GM19452 (cell line): ENCODE results near the gene EMC9.

Experiments
- ATAC-seq: cut with Tn5 transposase; IDR thresholded peaks from one replicate; pipeline ENCODE4 v1.9.1; 2021; ENCODE audit not compliant: unreplicated experiment

The EMC9 gene

DNA sequence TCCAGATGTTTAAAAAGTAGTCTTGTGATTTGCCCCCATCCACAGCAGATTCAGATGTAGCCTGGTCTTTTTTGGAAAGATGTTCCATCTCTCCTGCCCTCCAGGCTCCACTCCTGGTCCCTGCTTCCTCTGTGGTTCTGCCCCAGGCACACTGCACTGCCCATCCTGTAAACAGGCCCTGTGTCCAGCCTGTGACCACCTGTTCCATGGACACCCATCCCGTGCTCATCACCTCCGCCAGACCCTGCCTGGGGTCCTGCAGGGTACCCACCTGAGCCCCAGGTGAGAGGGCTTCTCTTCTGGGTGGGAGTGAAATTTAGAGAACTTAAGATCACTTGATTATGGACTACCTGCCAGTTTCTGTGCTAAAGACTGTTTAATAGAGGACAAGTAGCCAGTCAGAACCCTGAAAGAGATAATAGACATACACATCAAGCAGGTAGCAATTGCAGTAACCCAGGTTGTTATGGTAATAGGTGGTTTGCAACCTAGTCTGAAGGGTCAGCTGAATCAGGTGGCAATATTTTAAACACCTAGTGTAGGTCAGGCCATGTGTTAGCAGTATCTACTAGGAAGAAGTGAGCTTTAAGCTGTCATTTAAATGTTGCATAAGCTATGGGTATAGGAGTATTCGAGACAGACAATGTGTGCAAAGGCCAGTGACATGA lies 8.0 kb upstream of the EMC9 start:
- no peak for ATAC-seq

DNA sequence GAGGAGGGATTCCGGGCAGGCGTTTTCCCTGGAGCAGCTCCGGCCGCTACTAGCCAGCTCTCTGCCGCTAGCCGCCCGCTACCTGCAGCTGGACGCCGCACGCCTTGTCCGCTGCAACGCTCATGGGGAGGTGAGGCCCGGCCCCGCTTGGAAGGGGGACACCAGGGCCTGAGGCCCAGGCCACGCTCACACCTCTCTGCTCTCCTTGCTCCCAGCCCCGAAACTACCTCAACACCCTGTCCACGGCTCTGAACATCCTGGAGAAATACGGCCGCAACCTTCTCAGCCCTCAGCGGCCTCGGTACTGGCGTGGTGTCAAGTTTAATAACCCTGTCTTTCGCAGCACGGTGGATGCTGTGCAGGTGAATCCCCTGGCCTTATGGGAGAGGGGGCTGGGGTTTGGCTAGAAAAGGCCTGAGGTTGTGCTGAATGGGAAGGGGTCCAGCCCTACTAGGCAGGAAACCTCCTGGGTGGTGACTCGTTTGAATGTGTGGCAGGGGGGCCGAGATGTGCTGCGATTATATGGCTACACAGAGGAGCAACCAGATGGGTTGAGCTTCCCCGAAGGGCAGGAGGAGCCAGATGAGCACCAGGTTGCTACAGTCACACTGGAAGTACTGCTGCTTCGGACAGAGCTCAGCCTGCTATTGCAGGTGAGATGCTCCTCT lies 6.5 kb upstream of the EMC9 start:
- no peak for ATAC-seq

- peak; percentile 78 for ATAC-seq
These were observed 5.8 kb upstream of the EMC9 start, which contains the start of gene RNF31 for GRCh38 chr14:24146978-24147760. Gene RNF31, plus strand, starts transcription at chr14:24147498. Its CDS starts 201 bp downstream, at chr14:24147699.

DNA sequence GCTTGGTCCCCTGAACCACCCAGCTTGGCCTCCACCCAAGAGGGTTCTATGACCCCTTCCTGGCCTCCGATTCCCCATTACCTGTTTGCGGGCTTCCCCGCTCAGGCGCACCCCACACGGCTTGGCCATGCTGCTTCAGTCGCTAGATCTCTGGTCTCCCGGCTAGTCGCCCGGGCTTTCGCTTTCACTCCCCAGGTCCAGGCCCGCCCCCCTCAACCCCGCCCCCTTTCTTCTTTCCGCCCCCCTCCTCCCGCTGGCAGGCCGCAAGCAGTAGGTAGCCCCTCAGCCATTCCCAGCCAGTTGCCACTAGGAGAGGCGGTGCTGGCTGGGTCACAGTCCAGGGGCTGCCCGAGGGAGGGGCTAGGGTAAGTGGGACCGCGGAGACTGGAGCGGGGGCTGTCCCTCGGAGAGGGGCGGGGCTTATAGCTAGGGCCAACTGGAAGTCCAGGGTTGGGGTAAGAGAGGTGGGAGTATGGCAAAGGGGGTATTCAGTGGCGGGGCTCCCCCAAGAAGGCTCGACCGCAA lies 5.1 kb upstream of the EMC9 start, which contains the start of gene PSME2:
TSS of gene PSME2 (minus strand) at position 158 of the 525 bp plus-strand sequence. CDS start at position 129, 29 bp downstream.
- peak; percentile 56 for ATAC-seq

DNA sequence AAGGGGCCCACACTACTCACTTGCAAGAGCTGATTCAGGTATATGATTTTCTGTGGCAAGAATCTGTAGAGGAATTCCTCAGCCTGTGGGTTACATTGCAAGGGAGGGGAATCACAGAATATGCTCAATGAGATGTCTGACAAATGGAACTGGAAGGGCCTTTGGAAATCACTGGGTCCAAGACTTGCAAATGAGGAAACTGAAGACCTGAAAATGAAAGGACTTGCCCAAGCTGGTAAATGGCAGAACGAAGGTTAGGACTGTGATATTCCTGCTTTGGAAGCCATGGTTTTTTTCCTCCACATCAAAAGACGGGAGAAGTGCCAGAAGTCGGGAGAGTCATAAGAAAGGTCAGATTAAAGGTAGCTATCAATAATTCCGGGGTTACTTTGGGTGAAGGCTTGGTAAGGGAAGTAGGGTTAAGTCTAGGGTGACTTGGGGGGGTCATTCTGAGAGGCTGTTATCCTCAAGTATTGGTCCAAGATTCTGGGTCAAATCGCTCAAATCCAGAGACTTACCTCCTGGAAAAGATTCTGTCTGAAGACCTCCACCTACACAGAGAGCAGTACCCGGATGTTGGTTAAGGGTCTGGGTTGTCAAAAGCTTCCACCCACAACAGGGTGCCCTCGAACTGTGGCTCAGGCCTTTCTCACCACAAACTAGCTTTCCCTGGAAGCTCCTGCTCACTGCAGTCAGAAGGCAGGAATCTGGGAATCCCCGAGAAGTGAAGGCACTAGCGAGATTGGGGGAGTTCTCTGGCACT lies 4.5 kb upstream of the EMC9 start:
- ATAC-seq = no peak

DNA sequence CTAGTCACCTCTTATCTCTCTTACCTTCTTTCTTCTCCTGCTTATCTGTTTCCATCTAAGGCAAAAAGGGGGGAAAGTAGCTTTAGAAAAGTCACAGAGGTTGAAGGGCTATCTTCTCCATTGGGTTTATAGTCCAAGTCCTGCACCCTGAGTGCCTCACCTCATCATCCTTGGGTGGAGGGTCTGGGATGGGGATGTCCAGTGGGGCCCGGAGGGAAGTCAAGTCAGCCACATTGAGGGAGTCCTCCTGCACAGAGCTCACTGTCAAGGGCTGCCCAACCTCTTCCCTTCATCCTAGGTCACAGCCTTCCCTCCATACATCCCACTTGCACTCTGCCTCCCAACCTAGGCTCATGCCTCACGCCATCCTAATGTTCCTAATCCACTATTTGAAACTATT lies 3.8 kb upstream of the EMC9 start:
- no peak for ATAC-seq

DNA sequence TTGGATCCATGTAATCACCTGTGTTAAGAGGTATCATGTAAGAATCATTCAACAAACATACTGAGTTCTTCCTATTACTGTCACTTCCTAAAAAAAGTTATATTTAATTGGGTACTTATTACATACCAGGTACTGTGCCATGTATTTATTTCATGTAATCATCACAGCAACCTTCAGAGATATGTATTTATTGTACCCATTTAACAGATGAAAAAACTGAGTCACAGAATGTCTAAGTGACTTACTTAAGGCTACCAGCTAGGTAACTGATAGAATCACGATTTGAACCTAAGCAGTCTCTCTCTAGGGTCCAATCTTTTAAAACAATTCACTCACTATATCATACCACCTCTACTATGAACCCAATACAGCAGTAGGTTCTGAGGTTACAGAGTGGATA lies 3.1 kb upstream of the EMC9 start:
- no peak for ATAC-seq

DNA sequence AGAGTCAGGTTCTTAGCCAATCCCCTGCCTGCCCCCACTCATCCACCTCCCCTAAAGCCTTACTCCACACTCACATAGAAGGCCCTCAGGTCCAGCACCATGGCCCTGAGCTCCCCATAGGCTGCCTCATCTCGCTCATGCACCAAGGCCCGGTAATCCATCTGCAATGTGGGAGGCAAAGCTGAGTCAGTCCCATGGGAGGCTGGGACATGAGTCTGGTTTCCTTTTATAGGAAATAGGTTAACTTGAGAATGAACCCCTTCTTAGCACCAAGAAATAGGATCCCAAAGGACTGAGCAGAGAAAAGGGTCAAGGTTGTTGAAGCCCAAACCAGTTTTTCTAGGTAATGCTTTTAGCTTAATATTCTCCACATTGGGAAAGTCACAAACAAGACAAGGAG lies 2.1 kb upstream of the EMC9 start:
- ATAC-seq = no peak

- no peak for ATAC-seq
These were observed 2.0 kb downstream of the EMC9 start for GRCh38 chr14:24139272-24139934.

DNA sequence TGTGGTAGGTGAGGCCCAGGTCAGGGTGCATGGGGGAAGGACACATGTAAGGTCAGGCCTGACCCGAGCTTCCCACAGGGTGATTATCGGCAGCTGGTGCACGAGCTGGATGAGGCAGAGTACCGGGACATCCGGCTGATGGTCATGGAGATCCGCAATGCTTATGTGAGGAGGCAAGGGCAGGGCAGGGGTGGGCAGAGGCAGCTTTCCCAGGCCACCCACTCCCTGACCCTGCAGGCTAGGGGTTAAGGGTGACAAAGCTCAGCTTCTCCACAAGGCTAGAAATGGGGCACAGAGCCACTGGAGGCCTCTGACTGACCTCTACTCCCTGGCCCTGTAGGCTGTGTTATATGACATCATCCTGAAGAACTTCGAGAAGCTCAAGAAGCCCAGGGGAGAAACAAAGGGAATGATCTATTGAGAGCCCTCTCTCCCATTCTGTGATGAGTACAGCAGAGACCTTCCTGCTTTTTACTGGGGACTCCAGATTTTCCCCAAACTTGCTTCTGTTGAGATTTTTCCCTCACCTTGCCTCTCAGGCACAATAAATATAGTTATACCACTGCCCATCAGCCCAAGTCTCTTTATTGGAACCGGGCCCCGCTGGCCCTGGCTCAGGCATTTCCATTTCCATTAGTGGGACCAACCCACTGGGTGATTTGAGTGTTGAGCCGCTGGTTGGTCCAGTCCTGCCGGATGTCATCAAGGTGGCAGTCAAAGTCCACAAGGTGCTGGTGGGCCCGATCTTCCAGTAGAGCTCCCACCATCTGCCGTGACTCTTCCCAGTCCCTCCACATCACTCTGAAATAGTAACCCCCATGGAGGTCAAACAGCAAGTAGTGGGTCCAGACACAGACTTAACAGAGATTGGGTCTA lies 2.8 kb downstream of the EMC9 start:
- ATAC-seq = no peak

DNA sequence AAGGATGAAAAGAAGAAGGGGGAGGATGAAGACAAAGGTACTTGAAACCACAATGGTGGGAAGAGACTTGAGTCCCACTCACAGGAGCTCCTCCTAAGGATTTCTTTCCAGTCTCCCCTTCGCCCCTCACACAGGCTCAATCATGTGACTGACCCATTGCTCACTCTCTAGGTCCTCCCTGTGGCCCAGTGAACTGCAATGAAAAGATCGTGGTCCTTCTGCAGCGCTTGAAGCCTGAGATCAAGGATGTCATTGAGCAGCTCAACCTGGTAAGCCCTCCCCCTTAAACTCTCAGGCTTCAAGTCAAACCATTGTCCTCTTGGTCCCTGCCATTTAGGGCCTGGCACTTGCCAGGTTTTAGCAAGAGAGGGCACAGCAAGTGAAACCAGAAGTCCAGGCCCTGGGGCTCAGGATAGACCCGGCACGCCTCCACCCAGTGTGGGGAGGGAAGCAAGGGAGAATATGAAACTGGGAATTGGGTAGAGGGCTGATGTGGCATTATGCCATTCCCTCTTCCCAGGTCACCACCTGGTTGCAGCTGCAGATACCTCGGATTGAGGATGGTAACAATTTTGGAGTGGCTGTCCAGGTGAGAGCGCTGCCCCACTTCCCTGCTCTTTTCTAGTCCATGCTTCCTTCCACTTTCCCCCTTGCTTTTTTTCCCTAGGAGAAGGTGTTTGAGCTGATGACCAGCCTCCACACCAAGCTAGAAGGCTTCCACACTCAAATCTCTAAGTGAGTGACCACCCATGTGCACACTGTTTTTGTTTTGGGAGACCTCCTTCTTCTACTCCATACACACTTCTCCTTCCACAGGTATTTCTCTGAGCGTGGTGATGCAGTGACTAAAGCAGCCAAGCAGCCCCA lies 3.6 kb downstream of the EMC9 start:
- ATAC-seq = no peak

GRCh38 chr14:24136684-24137528 lies 4.5 kb downstream of the EMC9 start:
- ATAC-seq = no peak

DNA sequence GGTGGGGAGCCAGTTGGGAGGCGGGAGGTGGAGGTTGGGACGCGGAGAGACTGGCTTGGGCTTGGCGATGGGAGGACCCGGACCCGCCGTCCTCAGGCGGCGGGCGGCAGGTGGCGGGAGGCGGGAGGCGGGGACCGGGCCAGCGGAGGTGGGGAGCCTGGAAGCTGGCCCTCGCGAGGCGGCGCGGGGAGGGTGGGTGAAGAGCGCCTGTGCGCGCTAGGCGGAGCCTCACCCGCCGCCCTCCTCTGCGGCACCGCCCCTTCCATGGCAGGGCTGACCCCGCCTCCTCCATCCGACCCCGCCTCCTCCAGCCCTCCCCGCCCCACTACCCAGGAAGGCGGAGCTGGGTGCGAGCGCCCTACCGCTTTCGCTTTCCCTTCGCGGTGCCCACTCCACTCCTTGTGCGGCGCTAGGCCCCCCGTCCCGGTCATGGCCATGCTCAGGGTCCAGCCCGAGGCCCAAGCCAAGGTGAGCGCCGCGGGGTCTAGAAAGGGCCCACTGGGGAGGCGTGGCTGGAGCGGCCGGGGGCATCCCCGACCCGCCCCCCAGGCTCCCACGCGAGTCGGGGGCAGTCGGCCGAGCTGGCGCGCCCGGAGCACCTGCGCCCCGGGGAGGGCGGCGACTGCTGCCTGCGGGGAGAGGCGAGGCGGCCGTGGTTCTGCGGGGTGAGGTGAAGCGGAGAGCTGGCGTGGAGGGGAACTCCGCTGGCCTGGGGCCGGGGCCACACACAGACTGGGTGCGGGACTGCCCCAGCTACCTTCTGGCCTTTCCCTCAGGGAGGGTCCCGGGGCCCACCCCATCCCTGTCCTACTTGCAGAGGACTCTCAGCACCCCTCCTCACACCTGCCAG lies 5.3 kb downstream of the EMC9 start, which contains the start of gene PSME1:
TSS of gene PSME1 (plus strand) at position 361 of the 850 bp plus-strand sequence. CDS start at position 430, 69 bp downstream.
- peak; percentile 83 for ATAC-seq

- peak; percentile 4 for ATAC-seq
These were observed 5.9 kb downstream of the EMC9 start for GRCh38 chr14:24135584-24135833.

DNA sequence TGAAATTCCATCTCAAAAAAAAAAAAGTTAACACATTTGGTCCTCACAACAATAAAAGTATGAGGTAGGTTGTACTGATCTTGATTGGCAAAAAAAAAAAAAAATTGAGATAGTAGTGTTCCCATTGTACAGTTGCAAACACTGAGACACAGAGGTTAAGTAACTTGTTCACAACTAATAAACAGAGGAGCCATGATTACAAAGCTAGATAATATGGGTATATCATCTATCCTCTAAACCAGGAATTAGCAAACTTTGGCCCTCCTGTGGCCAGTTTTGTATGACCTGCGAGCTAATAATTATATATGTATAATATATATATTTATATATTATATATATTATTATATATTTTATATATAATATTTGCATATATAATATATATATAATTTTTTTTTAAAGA lies 7.7 kb downstream of the EMC9 start:
- no peak for ATAC-seq

DNA sequence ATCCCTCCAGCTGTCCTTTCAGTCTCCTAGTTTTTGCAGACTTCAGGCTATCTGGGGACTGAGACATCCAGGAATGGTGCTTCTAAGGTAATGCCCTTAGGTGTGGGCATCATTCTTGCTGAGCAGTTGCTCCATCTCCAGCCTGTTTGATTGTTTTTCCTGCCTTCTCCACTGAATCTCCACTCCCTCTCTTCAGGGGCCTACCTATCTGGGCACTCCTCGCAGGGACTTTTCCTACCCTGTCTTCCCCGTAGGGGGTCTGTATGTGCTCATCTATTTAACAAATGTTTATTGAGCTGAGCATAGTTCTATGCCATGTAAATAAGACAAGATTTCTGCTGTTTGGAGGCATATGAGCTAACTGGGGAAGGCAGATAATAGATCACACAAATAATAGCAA lies 8.4 kb downstream of the EMC9 start:
- no peak for ATAC-seq
